ENCODE data around the gene ANK2.
"Not testable (repeated sequence)": the region's sequence is repeated elsewhere in the genome, so short reads cannot be mapped to it uniquely, and the experiment has no call there.

Gene ANK2

GRCh38 chr4:113051361-113051760 lies 1.9 kb downstream of the ANK2 start:
- no peak for DNase-seq (ENCODE audit: low read depth in 2 of 2)

- no peak for DNase-seq (ENCODE audit: low read depth in 2 of 2)
Measured at GRCh38 chr4:113052379-113052951, 3.0 kb downstream of the ANK2 start.

GRCh38 chr4:113053883-113054282 lies 4.4 kb downstream of the ANK2 start:
- DNase-seq (ENCODE audit: low read depth in 2 of 2) = no peak

- no peak for DNase-seq (ENCODE audit: low read depth in 2 of 2)
Measured at GRCh38 chr4:113056318-113056717, 6.9 kb downstream of the ANK2 start.

- no peak for DNase-seq (ENCODE audit: low read depth in 2 of 2)
Measured at GRCh38 chr4:113057891-113058290, 8.4 kb downstream of the ANK2 start.

GRCh38 chr4:113059449-113060182 lies 10.2 kb downstream of the ANK2 start:
- DNase-seq (ENCODE audit: low read depth in 2 of 2) = no peak

GRCh38 chr4:113060853-113061252 lies 11.4 kb downstream of the ANK2 start:
- no peak for DNase-seq (ENCODE audit: low read depth in 2 of 2)

- no peak for DNase-seq (ENCODE audit: low read depth in 2 of 2)
Measured at GRCh38 chr4:113064244-113064643, 14.8 kb downstream of the ANK2 start.

- no peak for DNase-seq (ENCODE audit: low read depth in 2 of 2)
Measured at GRCh38 chr4:113065629-113066028, 16.2 kb downstream of the ANK2 start.

GRCh38 chr4:113068771-113069170 lies 19.3 kb downstream of the ANK2 start:
- DNase-seq (ENCODE audit: low read depth in 2 of 2) = not testable (repeated sequence)

GRCh38 chr4:113069212-113069892 lies 19.9 kb downstream of the ANK2 start:
- DNase-seq (ENCODE audit: low read depth in 2 of 2) = no peak

- no peak for DNase-seq (ENCODE audit: low read depth in 2 of 2)
Measured at GRCh38 chr4:113070755-113071154, 21.3 kb downstream of the ANK2 start.

- no peak for DNase-seq (ENCODE audit: low read depth in 2 of 2)
Measured at GRCh38 chr4:113071274-113071673, 21.8 kb downstream of the ANK2 start.

- DNase-seq (ENCODE audit: low read depth in 2 of 2) = no peak
Measured at GRCh38 chr4:113071805-113072204, 22.4 kb downstream of the ANK2 start.

GRCh38 chr4:113073451-113074005 lies 24.1 kb downstream of the ANK2 start:
- DNase-seq (ENCODE audit: low read depth in 2 of 2) = no peak

- DNase-seq (ENCODE audit: low read depth in 2 of 2) = no peak
Measured at GRCh38 chr4:113077575-113077974, 28.1 kb downstream of the ANK2 start.

GRCh38 chr4:113078066-113078465 lies 28.6 kb downstream of the ANK2 start:
- DNase-seq (ENCODE audit: low read depth in 2 of 2) = no peak

GRCh38 chr4:113080050-113080449 lies 30.6 kb downstream of the ANK2 start:
- DNase-seq (ENCODE audit: low read depth in 2 of 2) = no peak

- no peak for DNase-seq (ENCODE audit: low read depth in 2 of 2)
Measured at GRCh38 chr4:113080624-113081023, 31.2 kb downstream of the ANK2 start.

- no peak for DNase-seq (ENCODE audit: low read depth in 2 of 2)
Measured at GRCh38 chr4:113083346-113083745, 33.9 kb downstream of the ANK2 start.

- DNase-seq (ENCODE audit: low read depth in 2 of 2) = no peak
Measured at GRCh38 chr4:113086172-113086695, 36.8 kb downstream of the ANK2 start.

GRCh38 chr4:113088050-113088449 lies 38.6 kb downstream of the ANK2 start:
- DNase-seq (ENCODE audit: low read depth in 2 of 2) = no peak

- DNase-seq (ENCODE audit: low read depth in 2 of 2) = no peak
Measured at GRCh38 chr4:113090954-113091353, 41.5 kb downstream of the ANK2 start.

Data from activated CD8-positive, alpha-beta memory T cell treated with anti-CD3 and anti-CD28 coated beads for 4 hours (primary cell).